Stimulated activated effector memory CD8-positive, alpha-beta T cell treated with anti-CD3 and anti-CD28 coated beads, Interleukin-12 subunit alpha, Interleukin-12 subunit beta, amount 100 ng/mL, for 72 hours (primary cell): ENCODE measurements around the gene IFNA1.

Experiments
- ATAC-seq: fragments of 150-1000 bp; cut with Tn5 transposase; 2 replicates; pipeline ENCODE4 v1.10.0; 2021
- DNase-seq, 2 donors: peaks; one replicate each; pipeline ENCODE4 v3.0.0; 2021 to 2022; ENCODE audit warnings: low spot score in 2 of 2
- H3K27ac Mint-ChIP-seq: one replicate; pipeline ENCODE4 v1.8.0; 2022; ENCODE audit warnings: mild to moderate bottlenecking, mixed read lengths
- H3K36me3 Mint-ChIP-seq: one replicate; pipeline ENCODE4 v1.8.0; 2022; ENCODE audit warnings: mild to moderate bottlenecking, mixed read lengths
- H3K4me1 Mint-ChIP-seq: one replicate; pipeline ENCODE4 v1.8.0; 2022; ENCODE audit warnings: mixed read lengths
- H3K4me3 Mint-ChIP-seq: one replicate; pipeline ENCODE4 v1.8.0; 2022; ENCODE audit warnings: mild to moderate bottlenecking, mixed read lengths
- H3K9me3 Mint-ChIP-seq: one replicate; pipeline ENCODE4 v1.8.0; 2022; ENCODE audit warnings: mixed read lengths

IFNA1 gene

GRCh38 chr9:21477466-21477865 lies 37.2 kb downstream of the IFNA1 start:
- Mint-ChIP-seq H3K4me1 (peaks cover 6% of the 10 kb centered on the region), H3K36me3 (no peaks in the 10 kb centered on the region), H3K9me3 (no peaks in the 10 kb centered on the region), H3K4me3 (no peak overlapping the region), H3K27ac (no peak overlapping the region)
- no peak for DNase-seq
- ATAC-seq, result peak; percentile 86

GRCh38 chr9:21479152-21479702 lies 39.0 kb downstream of the IFNA1 start:
- H3K9me3 Mint-ChIP-seq, result peaks cover 1% of the 10 kb centered on the region

DNA sequence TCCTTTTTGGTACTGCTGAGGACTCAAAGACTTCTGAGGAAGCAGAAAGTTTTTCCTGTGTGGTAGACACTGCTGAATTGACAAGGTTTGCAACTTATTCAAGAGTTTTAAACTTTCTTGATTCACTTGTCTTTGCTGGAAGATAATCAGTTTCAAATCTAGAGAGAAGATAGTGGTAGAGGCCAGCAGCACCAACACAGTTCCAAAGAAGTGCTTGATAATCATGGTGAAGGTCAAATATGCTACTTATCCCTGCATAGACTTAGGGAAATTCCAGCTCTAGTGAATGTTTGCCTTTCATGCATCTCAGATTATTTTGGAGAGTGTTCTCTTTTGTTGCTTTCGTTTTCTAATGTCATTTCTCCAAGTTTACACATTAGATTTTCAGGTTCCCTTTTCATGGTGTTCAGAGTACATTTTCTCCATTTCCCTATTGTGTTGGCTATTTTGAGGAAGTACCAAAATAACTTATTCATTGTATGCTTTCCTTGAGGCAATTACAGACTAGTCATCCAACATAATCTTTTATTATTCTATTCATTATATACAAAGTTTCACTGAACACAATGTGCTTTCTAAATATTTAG lies 41.3 kb downstream of the IFNA1 start:
- Mint-ChIP-seq H3K36me3 (no peaks in the 10 kb centered on the region), H3K9me3 (peaks cover 12% of the 10 kb centered on the region), H3K4me1 (peaks cover 3% of the 10 kb centered on the region), H3K4me3 (no peak overlapping the region), H3K27ac (no peak overlapping the region)
- no peak for DNase-seq
- ATAC-seq, result no peak

More at GRCh38 chr9:21479152-21479702, 39.0 kb downstream of the IFNA1 start:
- Mint-ChIP-seq H3K4me1 (peaks cover 6% of the 10 kb centered on the region), H3K4me3 (no peak overlapping the region), H3K27ac (no peak overlapping the region), H3K36me3 (no peaks in the 10 kb centered on the region)
- DNase-seq (no peak), ATAC-seq (no peak)

DNA sequence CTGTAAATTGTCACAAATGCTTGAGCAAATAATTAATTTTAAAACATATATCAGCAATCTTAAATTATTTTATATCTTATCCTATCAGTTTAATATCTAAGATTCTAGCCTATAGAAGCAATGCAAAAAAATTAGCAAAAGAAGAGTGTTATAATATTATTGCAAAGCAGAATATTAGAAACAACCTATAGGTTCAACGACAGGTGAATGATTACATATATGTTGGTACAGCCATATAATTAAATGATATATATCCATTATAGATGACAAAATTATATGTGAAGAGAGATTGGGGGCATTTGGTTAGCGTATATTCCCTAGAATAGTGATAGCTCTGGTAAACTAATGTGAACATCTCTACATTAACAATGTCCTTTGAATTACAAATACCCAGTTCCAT lies 42.0 kb downstream of the IFNA1 start, which contains the start of gene IFNE:
TSS of gene IFNE (minus strand) at position 101 of the 400 bp plus-strand sequence. CDS start 619 bp downstream, outside the sequence.
- Mint-ChIP-seq H3K4me3 (no peak within 1 kb of the TSS), H3K27ac (no peak within 1 kb of the TSS), H3K9me3 (peaks cover 12% of the 10 kb centered on the region), H3K4me1 (no peaks in the 10 kb centered on the region), H3K36me3 (no peaks in the 10 kb centered on the region)
- ATAC-seq (no peak), DNase-seq (no peak)
